HepG2 (cell line): ENCODE results near the gene SKIL. TPM values are rescaled to one million over a fixed set of nuclear protein-coding genes. Genes with fewer than 3 reads are reported as not detected.

Source experiments
- ARNT ChIP-seq: fragments of 450-650 bp; IDR thresholded peaks from 2 replicates; pipeline ENCODE4 v1.6.1; 2017
- BHLHE40 ChIP-seq: IDR thresholded peaks from 2 replicates; pipeline ENCODE4 v1.6.1; 2011; ENCODE audit warnings: low read length, improper control_type of control experiment
- CEBPB ChIP-seq: IDR thresholded peaks from 2 replicates; pipeline ENCODE4 v1.6.1; 2011; ENCODE audit warnings: low read depth, low read length, improper control_type of control experiment, borderline replicate concordance
- DMAP1 ChIP-seq: IDR thresholded peaks from 2 replicates; pipeline ENCODE4 v1.6.1; 2016
- GLI4 ChIP-seq: sonication (generic); formaldehyde crosslinking; IDR thresholded peaks from 2 replicates; pipeline ENCODE4 v1.5.1; 2020; ENCODE audit warnings: missing genetic modification reagents, mild to moderate bottlenecking, moderate library complexity, borderline replicate concordance
- GPN1 ChIP-seq: sonication (generic); formaldehyde crosslinking; IDR thresholded peaks from 2 replicates; pipeline ENCODE4 v1.5.1; 2020; ENCODE audit warnings: missing genetic modification reagents, borderline replicate concordance
- IKZF4 ChIP-seq: sonication (generic); formaldehyde crosslinking; IDR thresholded peaks from 2 replicates; pipeline ENCODE4 v1.5.1; 2020; ENCODE audit warnings: borderline replicate concordance, mild to moderate bottlenecking, low read depth, missing genetic modification reagents; ENCODE audit errors: not compliant biosample characterization
- KLF11 ChIP-seq: IDR thresholded peaks from 2 replicates; pipeline ENCODE4 v1.6.1; 2016; ENCODE audit warnings: missing compliant biosample characterization
- KLF6 ChIP-seq: IDR thresholded peaks from 2 replicates; pipeline ENCODE4 v1.8.0; 2016; ENCODE audit warnings: missing biosample characterization, missing genetic modification reagents
- MBD4 ChIP-seq: IDR thresholded peaks from 2 replicates; pipeline ENCODE4 v1.6.1; 2012; ENCODE audit warnings: low read length, inconsistent platforms, borderline replicate concordance
- NR1H2 ChIP-seq: sonication (generic); formaldehyde crosslinking; IDR thresholded peaks from 2 replicates; pipeline ENCODE4 v1.8.1; 2022; ENCODE audit warnings: low read depth, missing genetic modification reagents, borderline replicate concordance
- PITX1 ChIP-seq: sonication (generic); formaldehyde crosslinking; IDR thresholded peaks from 2 replicates; pipeline ENCODE4 v1.5.1; 2020; ENCODE audit warnings: mild to moderate bottlenecking, missing genetic modification reagents
- REPIN1 ChIP-seq: sonication (generic); formaldehyde crosslinking; IDR thresholded peaks from 2 replicates; pipeline ENCODE4 v1.8.0; 2022; ENCODE audit warnings: missing genetic modification reagents, low read depth, mild to moderate bottlenecking, borderline replicate concordance
- RERE ChIP-seq: IDR thresholded peaks from 2 replicates; pipeline ENCODE4 v1.6.1; 2016; ENCODE audit warnings: low read depth, missing genetic modification reagents, missing compliant biosample characterization
- RXRA ChIP-seq: sonication (generic); formaldehyde crosslinking; IDR thresholded peaks from 2 replicates; pipeline ENCODE4 v1.5.1; 2020; ENCODE audit warnings: missing genetic modification reagents
- SMYD3 ChIP-seq: sonication (generic); formaldehyde crosslinking; IDR thresholded peaks from 2 replicates; pipeline ENCODE4 v1.8.1; 2023; ENCODE audit warnings: mild to moderate bottlenecking, missing genetic modification reagents
- STAT5B ChIP-seq: sonication (generic); formaldehyde crosslinking; IDR thresholded peaks from 2 replicates; pipeline ENCODE4 v1.4.0; 2020; ENCODE audit warnings: missing genetic modification reagents
- TCF7L2 ChIP-seq: IDR thresholded peaks from 2 replicates; pipeline ENCODE4 v1.6.1; 2011; ENCODE audit warnings: mild to moderate bottlenecking, low read depth, low read length, moderate library complexity
- ZBTB43 ChIP-seq: sonication (generic); formaldehyde crosslinking; conservative IDR thresholded peaks from 2 replicates; pipeline ENCODE4 v1.4.0; 2020; ENCODE audit warnings: missing genetic modification reagents
- ZEB1 ChIP-seq: IDR thresholded peaks from 2 replicates; pipeline ENCODE4 v1.6.1; 2012; ENCODE audit warnings: mild to moderate bottlenecking, low read depth, inconsistent platforms; ENCODE audit not compliant: insufficient replicate concordance
- ZNF225 ChIP-seq: sonication (generic); formaldehyde crosslinking; IDR thresholded peaks from 2 replicates; pipeline ENCODE4 v1.4.0; 2020; ENCODE audit warnings: mild to moderate bottlenecking, missing genetic modification reagents
- ZNF296 ChIP-seq: sonication (generic); formaldehyde crosslinking; conservative IDR thresholded peaks from 2 replicates; pipeline ENCODE4 v1.5.0; 2020; ENCODE audit warnings: mild to moderate bottlenecking, missing genetic modification reagents
- ZNF350 ChIP-seq: sonication (generic); formaldehyde crosslinking; IDR thresholded peaks from 2 replicates; pipeline ENCODE4 v1.4.0; 2020; ENCODE audit warnings: mild to moderate bottlenecking, low read depth, missing genetic modification reagents, borderline replicate concordance
- ZNF451 ChIP-seq: sonication (generic); formaldehyde crosslinking; IDR thresholded peaks from 2 replicates; pipeline ENCODE4 v1.5.0; 2020; ENCODE audit warnings: mild to moderate bottlenecking, missing genetic modification reagents
- ZNF720 ChIP-seq: sonication (generic); formaldehyde crosslinking; IDR thresholded peaks from 2 replicates; pipeline ENCODE4 v1.4.0; 2020; ENCODE audit warnings: missing genetic modification reagents
- polyA plus RNA-seq, 8 experiments: library from polyadenylated mRNA; depleted of rRNA in 3 of 8; stranded (reverse) in 7 of 8; unstranded in 1 of 8; fragments of >200 nt; fragmentation: Illumina TruSeq in 4 of 8; extraction: Trizol in 4 of 8; gene quantifications; 2 replicates each; pipeline versions ENCODE4 v1.2.1 to v1.2.3, GENCODE V29; 2011 to 2016; ENCODE audit warnings: low read depth in 4 of 8, missing spikeins in 1 of 8, mixed read lengths in 1 of 8; ENCODE audit not compliant: insufficient read depth in 1 of 8
- total RNA-seq, 5 experiments: library from RNA; depleted of rRNA; stranded (reverse); fragments of >200 nt; fragmentation: Illumina TruSeq; extraction: Trizol; gene quantifications; 2 replicates each; pipeline ENCODE4 v1.2.3, GENCODE V29; 2016; ENCODE audit warnings: low read depth in 1 of 5

Gene SKIL
- total and polyA plus RNA-seq, 2 of the 13 experiments (the other 11 are each of a cell fraction or from before 2014, with no cell fraction given), result 5.2 to 20.7 TPM

- no peak for TF ChIP-seq PITX1 (CRISPR knock-in tag)
- no peak for TF ChIP-seq REPIN1 (CRISPR knock-in tag)
- no peak for TF ChIP-seq NR1H2 (CRISPR knock-in tag)
- no peak for TF ChIP-seq IKZF4 (CRISPR knock-in tag)
- no peak for TF ChIP-seq ZNF296
- no peak for TF ChIP-seq STAT5B (CRISPR knock-in tag)
- TF ChIP-seq ZNF720 (CRISPR knock-in tag), result no peak
- no peak for TF ChIP-seq RXRA (CRISPR knock-in tag)
- no peak for TF ChIP-seq GPN1
- TF ChIP-seq ZBTB43 (CRISPR knock-in tag), result 0 out of 2 replicates have a peak, but pooled peaks have one; percentile 28
- no peak for TF ChIP-seq KLF11 (CRISPR knock-in tag)
- no peak for TF ChIP-seq ZNF451 (CRISPR knock-in tag)
- TF ChIP-seq CEBPB, result no peak
- no peak for TF ChIP-seq MBD4
- no peak for TF ChIP-seq TCF7L2
- TF ChIP-seq BHLHE40, result no peak
- no peak; the same call in 1 of the 2 replicates for TF ChIP-seq RERE (CRISPR knock-in tag)
- no peak for TF ChIP-seq SMYD3 (CRISPR knock-in tag)
- TF ChIP-seq DMAP1, result peak; percentile 16; the same call in 1 of the 2 replicates
- TF ChIP-seq ZNF225 (CRISPR knock-in tag), result no peak
- no peak for TF ChIP-seq GLI4 (CRISPR knock-in tag)
- TF ChIP-seq ZEB1, result no peak
- no peak for TF ChIP-seq KLF6
- no peak for TF ChIP-seq ZNF350 (CRISPR knock-in tag)
- TF ChIP-seq ARNT, result no peak
Observed at GRCh38 chr3:170357176-170358041, at the start of gene SKIL (continued).
